GM23338 (cell line): ENCODE data around the gene DOCK1. TPM values are rescaled to one million over a fixed set of nuclear protein-coding genes. Genes with fewer than 3 reads are reported as not detected.

ENCODE experiments used
- ATAC-seq: fragments of 200-7000 bp; cut with Tn5 transposase; 3 replicates; pipeline ENCODE4 v1.9.1; 2020
- DNase-seq: peaks from one replicate; pipeline ENCODE4 v3.0.0-alpha.2; 2015; ENCODE audit warnings: low spot score
- H2AFZ ChIP-seq: fragments of 200-600 bp; sonication (generic); 2 replicates; pipeline ENCODE4 v1.8.0; 2016; ENCODE audit warnings: antibody characterized with exemption, mild to moderate bottlenecking, moderate library complexity
- H3F3A ChIP-seq: fragments of 200-600 bp; sonication (generic); replicated peaks from 2 replicates; pipeline ENCODE4 v1.8.0; 2017; ENCODE audit warnings: antibody characterized with exemption, mixed run types, low read depth
- H3K27ac ChIP-seq: fragments of 200-600 bp; sonication (generic); 2 replicates; pipeline ENCODE4 v1.6.1; 2016; ENCODE audit warnings: low read depth
- H3K27me3 ChIP-seq: fragments of 200-600 bp; sonication (generic); 2 replicates; pipeline ENCODE4 v1.8.0; 2016; ENCODE audit warnings: mild to moderate bottlenecking, mixed run types, moderate library complexity; ENCODE audit not compliant: insufficient read depth
- H3K36me3 ChIP-seq: fragments of 200-600 bp; sonication (generic); 2 replicates; pipeline ENCODE4 v1.8.0; 2016; ENCODE audit warnings: mild to moderate bottlenecking; ENCODE audit not compliant: insufficient read depth
- H3K4me1 ChIP-seq: fragments of 200-600 bp; sonication (generic); 2 replicates; pipeline ENCODE4 v1.8.0; 2016; ENCODE audit warnings: mild to moderate bottlenecking, moderate library complexity; ENCODE audit not compliant: insufficient read depth
- H3K4me2 ChIP-seq: fragments of 200-600 bp; sonication (generic); 2 replicates; pipeline ENCODE4 v1.7.1; 2017; ENCODE audit warnings: mixed run types
- H3K4me3 ChIP-seq: fragments of 200-600 bp; sonication (generic); 2 replicates; pipeline ENCODE4 v1.6.1; 2016; ENCODE audit warnings: mixed run types
- H3K79me2 ChIP-seq: fragments of 200-600 bp; sonication (generic); replicated peaks from 2 replicates; pipeline ENCODE4 v1.8.0; 2017; ENCODE audit warnings: mild to moderate bottlenecking; ENCODE audit not compliant: insufficient read depth
- H3K9me2 ChIP-seq: fragments of 200-600 bp; sonication (generic); 2 replicates; pipeline ENCODE4 v1.8.0; 2017; ENCODE audit not compliant: insufficient read depth
- H4K20me1 ChIP-seq: fragments of 200-600 bp; sonication (generic); replicated peaks from 2 replicates; pipeline ENCODE4 v1.8.0; 2017; ENCODE audit warnings: mild to moderate bottlenecking; ENCODE audit not compliant: insufficient read depth
- H3K27ac Mint-ChIP-seq: 2 replicates; pipeline ENCODE4 v1.8.0; 2020; ENCODE audit warnings: inconsistent platforms, mild to moderate bottlenecking, moderate library complexity, mixed read lengths
- H3K27me3 Mint-ChIP-seq: 3 replicates; pipeline ENCODE4 v1.8.0; 2022; ENCODE audit warnings: low read depth, mild to moderate bottlenecking, moderate library complexity, mixed read lengths, inconsistent platforms; ENCODE audit not compliant: insufficient read depth, poor library complexity
- H3K36me3 Mint-ChIP-seq: 3 replicates; pipeline ENCODE4 v1.8.0; 2021; ENCODE audit warnings: low read depth, mild to moderate bottlenecking, inconsistent platforms, moderate library complexity, mixed read lengths
- H3K4me1 Mint-ChIP-seq: 3 replicates; pipeline ENCODE4 v1.8.0; 2020; ENCODE audit warnings: mild to moderate bottlenecking, inconsistent platforms, mixed read lengths
- H3K4me3 Mint-ChIP-seq: 3 replicates; pipeline ENCODE4 v1.8.0; 2021; ENCODE audit warnings: moderate library complexity, mild to moderate bottlenecking, inconsistent platforms, mixed read lengths
- H3K9me3 Mint-ChIP-seq: 3 replicates; pipeline ENCODE4 v1.8.0; 2020; ENCODE audit warnings: moderate library complexity, mild to moderate bottlenecking, inconsistent platforms, mixed read lengths
- EZH2phosphoT487 ChIP-seq: fragments of 200-600 bp; sonication (generic); IDR thresholded peaks from one replicate; pipeline ENCODE4 v1.8.1; 2018; ENCODE audit warnings: antibody characterized with exemption; ENCODE audit not compliant: unreplicated experiment
- ZNF114 ChIP-seq: fragments of 250-450 bp; sonication (Bioruptor Pico); IDR thresholded peaks from 2 replicates; pipeline ENCODE4 v1.5.0; 2020; ENCODE audit warnings: mild to moderate bottlenecking, moderate library complexity
- polyA plus RNA-seq: library from polyadenylated mRNA; unstranded; fragments of >200 nt; fragmentation: Nextera tagmentation; extraction: Ambion mirVana; gene quantifications from 2 replicates; pipeline ENCODE4 v1.2.1, GENCODE V29; 2016
- total RNA-seq: library from RNA; depleted of rRNA; stranded (reverse); fragments of >200 nt; shearing (Covaris generic); gene quantifications from 2 replicates; pipeline ENCODE4 v1.2.3, GENCODE V29; 2014
- TF ChIP-seq, protein P1 (sequence below): IDR thresholded peaks from one replicate; pipeline ENCODE4 v1.6.1; 2018; ENCODE audit warnings: antibody characterized with exemption; ENCODE audit not compliant: unreplicated experiment
- TF ChIP-seq, protein P2 (sequence below), 2 experiments: fragments of 200-600 bp in 1 of 2; sonication (generic) in 1 of 2; conservative IDR thresholded peaks; 2 replicates each; pipeline versions ENCODE4 v1.5.1 to v1.6.1; 2016 to 2017; ENCODE audit warnings: antibody characterized with exemption in 2 of 2, low read depth in 2 of 2, mild to moderate bottlenecking in 2 of 2, moderate library complexity in 1 of 2
- TF ChIP-seq, protein P3 (sequence below): fragments of 250-450 bp; sonication (Bioruptor Pico); IDR thresholded peaks from 2 replicates; pipeline ENCODE4 v1.5.0; 2020; ENCODE audit warnings: mild to moderate bottlenecking, moderate library complexity

DOCK1 gene
- total and polyA plus RNA-seq, 2 experiments from 2014 or later = 13.2 to 55.3 TPM

DNA sequence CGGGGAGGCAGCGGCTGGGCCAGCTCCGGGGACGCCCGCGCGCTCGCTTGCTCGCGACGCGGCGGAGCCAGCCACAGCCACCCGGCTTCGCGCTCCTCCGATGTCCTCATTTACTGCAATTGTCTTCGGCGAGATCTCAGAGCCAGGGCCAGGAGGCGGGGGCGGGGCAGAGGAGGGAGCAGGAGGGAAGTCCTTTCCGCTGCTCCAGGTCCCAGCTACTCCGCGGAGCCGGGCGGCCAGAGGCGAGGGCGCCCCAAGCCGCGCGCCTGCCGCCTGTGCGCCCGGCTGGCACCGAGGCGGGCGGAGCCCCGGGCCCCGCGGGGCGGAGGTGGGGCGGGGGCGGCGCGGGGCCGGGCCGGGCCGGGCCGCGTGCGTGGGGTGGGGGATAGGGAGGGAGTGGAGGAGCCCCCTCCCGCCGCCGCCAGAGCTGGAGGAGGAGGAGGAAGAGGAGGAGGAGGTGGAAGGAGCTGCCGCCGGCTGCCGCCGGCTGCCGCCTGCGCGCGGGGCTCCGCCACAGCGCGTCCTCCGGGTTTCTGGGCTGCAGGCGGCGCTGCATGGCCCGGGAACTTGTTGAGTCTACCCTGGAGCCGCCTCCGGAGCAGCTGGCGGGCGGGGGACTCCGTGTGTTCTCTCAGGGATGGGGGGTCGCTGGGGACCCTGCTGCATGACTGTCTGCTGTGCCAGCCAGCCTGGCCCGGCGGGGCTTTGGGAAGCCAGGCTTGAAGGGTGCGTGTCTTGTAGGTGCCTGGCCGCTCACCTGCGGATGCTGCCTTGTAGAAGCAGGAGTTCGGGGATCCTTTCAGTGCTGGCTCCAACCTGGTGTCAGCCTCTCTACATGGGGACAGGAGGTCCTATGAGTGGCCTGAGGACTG lies 291.3 kb downstream of the DOCK1 start, which contains the start of gene INSYN2A:
TSS of gene INSYN2A (minus strand) at position 310 of the 872 bp plus-strand sequence. CDS start 20,196 bp downstream, outside the sequence.
- H3K4me3 Mint-ChIP-seq = peak within 1 kb of the TSS; percentile 83
- no peaks in the 10 kb centered on the region for H3K36me3 Mint-ChIP-seq
- TF ChIP-seq ZNF114 (no peak), EZH2phosphoT487 (no peak)
- TF ChIP-seq, protein P1, sequence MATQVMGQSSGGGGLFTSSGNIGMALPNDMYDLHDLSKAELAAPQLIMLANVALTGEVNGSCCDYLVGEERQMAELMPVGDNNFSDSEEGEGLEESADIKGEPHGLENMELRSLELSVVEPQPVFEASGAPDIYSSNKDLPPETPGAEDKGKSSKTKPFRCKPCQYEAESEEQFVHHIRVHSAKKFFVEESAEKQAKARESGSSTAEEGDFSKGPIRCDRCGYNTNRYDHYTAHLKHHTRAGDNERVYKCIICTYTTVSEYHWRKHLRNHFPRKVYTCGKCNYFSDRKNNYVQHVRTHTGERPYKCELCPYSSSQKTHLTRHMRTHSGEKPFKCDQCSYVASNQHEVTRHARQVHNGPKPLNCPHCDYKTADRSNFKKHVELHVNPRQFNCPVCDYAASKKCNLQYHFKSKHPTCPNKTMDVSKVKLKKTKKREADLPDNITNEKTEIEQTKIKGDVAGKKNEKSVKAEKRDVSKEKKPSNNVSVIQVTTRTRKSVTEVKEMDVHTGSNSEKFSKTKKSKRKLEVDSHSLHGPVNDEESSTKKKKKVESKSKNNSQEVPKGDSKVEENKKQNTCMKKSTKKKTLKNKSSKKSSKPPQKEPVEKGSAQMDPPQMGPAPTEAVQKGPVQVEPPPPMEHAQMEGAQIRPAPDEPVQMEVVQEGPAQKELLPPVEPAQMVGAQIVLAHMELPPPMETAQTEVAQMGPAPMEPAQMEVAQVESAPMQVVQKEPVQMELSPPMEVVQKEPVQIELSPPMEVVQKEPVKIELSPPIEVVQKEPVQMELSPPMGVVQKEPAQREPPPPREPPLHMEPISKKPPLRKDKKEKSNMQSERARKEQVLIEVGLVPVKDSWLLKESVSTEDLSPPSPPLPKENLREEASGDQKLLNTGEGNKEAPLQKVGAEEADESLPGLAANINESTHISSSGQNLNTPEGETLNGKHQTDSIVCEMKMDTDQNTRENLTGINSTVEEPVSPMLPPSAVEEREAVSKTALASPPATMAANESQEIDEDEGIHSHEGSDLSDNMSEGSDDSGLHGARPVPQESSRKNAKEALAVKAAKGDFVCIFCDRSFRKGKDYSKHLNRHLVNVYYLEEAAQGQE = no peak
- TF ChIP-seq, protein P2, sequence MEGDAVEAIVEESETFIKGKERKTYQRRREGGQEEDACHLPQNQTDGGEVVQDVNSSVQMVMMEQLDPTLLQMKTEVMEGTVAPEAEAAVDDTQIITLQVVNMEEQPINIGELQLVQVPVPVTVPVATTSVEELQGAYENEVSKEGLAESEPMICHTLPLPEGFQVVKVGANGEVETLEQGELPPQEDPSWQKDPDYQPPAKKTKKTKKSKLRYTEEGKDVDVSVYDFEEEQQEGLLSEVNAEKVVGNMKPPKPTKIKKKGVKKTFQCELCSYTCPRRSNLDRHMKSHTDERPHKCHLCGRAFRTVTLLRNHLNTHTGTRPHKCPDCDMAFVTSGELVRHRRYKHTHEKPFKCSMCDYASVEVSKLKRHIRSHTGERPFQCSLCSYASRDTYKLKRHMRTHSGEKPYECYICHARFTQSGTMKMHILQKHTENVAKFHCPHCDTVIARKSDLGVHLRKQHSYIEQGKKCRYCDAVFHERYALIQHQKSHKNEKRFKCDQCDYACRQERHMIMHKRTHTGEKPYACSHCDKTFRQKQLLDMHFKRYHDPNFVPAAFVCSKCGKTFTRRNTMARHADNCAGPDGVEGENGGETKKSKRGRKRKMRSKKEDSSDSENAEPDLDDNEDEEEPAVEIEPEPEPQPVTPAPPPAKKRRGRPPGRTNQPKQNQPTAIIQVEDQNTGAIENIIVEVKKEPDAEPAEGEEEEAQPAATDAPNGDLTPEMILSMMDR (conservative IDR thresholded peaks at IDR 0.05; ENCODE audit: low read depth in 2 of 2) = peak; percentile 33 to 56
- TF ChIP-seq, protein P3, sequence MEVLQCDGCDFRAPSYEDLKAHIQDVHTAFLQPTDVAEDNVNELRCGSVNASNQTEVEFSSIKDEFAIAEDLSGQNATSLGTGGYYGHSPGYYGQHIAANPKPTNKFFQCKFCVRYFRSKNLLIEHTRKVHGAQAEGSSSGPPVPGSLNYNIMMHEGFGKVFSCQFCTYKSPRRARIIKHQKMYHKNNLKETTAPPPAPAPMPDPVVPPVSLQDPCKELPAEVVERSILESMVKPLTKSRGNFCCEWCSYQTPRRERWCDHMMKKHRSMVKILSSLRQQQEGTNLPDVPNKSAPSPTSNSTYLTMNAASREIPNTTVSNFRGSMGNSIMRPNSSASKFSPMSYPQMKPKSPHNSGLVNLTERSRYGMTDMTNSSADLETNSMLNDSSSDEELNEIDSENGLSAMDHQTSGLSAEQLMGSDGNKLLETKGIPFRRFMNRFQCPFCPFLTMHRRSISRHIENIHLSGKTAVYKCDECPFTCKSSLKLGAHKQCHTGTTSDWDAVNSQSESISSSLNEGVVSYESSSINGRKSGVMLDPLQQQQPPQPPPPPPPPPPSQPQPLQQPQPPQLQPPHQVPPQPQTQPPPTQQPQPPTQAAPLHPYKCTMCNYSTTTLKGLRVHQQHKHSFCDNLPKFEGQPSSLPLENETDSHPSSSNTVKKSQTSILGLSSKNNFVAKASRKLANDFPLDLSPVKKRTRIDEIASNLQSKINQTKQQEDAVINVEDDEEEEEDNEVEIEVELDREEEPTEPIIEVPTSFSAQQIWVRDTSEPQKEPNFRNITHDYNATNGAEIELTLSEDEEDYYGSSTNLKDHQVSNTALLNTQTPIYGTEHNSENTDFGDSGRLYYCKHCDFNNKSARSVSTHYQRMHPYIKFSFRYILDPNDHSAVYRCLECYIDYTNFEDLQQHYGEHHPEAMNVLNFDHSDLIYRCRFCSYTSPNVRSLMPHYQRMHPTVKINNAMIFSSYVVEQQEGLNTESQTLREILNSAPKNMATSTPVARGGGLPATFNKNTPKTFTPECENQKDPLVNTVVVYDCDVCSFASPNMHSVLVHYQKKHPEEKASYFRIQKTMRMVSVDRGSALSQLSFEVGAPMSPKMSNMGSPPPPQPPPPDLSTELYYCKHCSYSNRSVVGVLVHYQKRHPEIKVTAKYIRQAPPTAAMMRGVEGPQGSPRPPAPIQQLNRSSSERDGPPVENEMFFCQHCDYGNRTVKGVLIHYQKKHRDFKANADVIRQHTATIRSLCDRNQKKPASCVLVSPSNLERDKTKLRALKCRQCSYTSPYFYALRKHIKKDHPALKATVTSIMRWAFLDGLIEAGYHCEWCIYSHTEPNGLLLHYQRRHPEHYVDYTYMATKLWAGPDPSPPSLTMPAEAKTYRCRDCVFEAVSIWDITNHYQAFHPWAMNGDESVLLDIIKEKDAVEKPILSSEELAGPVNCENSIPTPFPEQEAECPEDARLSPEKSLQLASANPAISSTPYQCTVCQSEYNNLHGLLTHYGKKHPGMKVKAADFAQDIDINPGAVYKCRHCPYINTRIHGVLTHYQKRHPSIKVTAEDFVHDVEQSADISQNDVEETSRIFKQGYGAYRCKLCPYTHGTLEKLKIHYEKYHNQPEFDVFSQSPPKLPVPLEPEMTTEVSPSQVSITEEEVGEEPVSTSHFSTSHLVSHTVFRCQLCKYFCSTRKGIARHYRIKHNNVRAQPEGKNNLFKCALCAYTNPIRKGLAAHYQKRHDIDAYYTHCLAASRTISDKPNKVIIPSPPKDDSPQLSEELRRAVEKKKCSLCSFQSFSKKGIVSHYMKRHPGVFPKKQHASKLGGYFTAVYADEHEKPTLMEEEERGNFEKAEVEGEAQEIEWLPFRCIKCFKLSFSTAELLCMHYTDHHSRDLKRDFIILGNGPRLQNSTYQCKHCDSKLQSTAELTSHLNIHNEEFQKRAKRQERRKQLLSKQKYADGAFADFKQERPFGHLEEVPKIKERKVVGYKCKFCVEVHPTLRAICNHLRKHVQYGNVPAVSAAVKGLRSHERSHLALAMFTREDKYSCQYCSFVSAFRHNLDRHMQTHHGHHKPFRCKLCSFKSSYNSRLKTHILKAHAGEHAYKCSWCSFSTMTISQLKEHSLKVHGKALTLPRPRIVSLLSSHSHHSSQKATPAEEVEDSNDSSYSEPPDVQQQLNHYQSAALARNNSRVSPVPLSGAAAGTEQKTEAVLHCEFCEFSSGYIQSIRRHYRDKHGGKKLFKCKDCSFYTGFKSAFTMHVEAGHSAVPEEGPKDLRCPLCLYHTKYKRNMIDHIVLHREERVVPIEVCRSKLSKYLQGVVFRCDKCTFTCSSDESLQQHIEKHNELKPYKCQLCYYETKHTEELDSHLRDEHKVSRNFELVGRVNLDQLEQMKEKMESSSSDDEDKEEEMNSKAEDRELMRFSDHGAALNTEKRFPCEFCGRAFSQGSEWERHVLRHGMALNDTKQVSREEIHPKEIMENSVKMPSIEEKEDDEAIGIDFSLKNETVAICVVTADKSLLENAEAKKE = no peak
- peaks cover 3% of the 10 kb centered on the region; the same call in 1 of the 2 replicates for H4K20me1 ChIP-seq
- peaks cover 16% of the 10 kb centered on the region for H3K27me3 Mint-ChIP-seq
- no peaks in the 10 kb centered on the region for H3F3A ChIP-seq
- no peak within 1 kb of the TSS for H3K27ac Mint-ChIP-seq
- peak; percentile 82 for DNase-seq
- H3K79me2 ChIP-seq = no peaks in the 10 kb centered on the region; the same call in 1 of the 2 replicates
- no peaks in the 10 kb centered on the region for H3K9me2 ChIP-seq
- H2AFZ ChIP-seq = 0 out of 2 replicates have a peak within 1 kb of the TSS, but pooled peaks have one; percentile 66
- H3K4me1 Mint-ChIP-seq = peaks cover 22% of the 10 kb centered on the region
- ATAC-seq = peak; percentile 47
- peaks cover 12% of the 10 kb centered on the region; the same call in 1 of the 2 replicates for H3K4me1 ChIP-seq
- H3K4me3 ChIP-seq = peak within 1 kb of the TSS; percentile 67
- no peaks in the 10 kb centered on the region for H3K36me3 ChIP-seq
- peaks cover 49% of the 10 kb centered on the region for H3K27me3 ChIP-seq
- H3K9me3 Mint-ChIP-seq = no peaks in the 10 kb centered on the region
- no peak within 1 kb of the TSS for H3K27ac ChIP-seq
- H3K4me2 ChIP-seq = peak within 1 kb of the TSS; percentile 90
